ENCODE data around the gene MRPL11. TPM values are rescaled to one million over a fixed set of nuclear protein-coding genes. Genes with fewer than 3 reads are reported as not detected.

MRPL11 gene
- total and polyA plus RNA-seq, 2 of the 13 experiments (the other 11 are each of a cell fraction or from before 2014, with no cell fraction given): 72.9 to 176 TPM

DNA sequence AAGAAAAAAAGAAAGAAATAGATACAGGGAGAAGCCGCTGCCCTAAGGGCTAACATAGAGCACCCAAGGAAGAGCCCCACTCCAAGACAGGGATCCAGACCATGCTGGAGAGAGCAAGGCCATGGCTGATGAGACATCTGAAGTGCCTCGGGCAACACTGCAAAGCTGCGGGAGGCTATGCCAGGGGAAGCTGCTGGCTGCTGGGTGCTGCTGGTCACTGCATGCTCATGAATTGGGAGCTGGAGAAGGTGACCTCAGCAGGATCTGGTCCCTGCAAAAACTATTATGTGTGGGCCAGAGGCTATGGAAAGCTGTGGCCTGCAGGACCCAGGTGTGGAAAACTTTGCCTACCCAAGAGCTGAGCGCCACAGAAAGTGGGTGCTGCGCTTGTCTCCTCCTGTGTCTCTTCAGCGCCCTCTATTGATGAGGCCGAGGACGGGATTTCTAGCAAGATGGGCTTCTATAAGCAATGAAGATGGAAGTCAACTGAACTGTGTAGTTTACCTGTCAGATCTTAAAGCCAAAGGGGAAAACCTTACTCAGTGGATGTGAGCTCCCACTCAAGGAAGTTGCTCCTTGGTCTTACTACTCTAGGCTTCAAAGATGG, 49.8 kb downstream of the MRPL11 start:
- BruUV-seq (replicated peaks): no TSS peak
- Histone ChIP-seq H3K4me3 (replicated peaks in 1 of 3; ENCODE audit: insufficient read depth in 1 of 3, low read depth in 2 of 3, low read length in 3 of 3) (0 out of 6 replicates have a peak overlapping the region, but pooled peaks of 1 of the 3 experiments have one; percentile 26), H3K27me3 (ENCODE audit: control insufficient read depth in 1 of 2, insufficient read depth in 2 of 2, low read length in 2 of 2) (peaks cover 0 to 16% of the 10 kb centered on the region in 2 experiments; a peak in 1 of 5 replicates), H2AFZ (ENCODE audit: low read length) (no peak overlapping the region), H3K4me2 (ENCODE audit: low read depth, low read length) (peak overlapping the region; percentile 63), H3K9ac (ENCODE audit: insufficient read depth, low read depth, low read length) (no peak overlapping the region), H3K36me3 (replicated peaks in 1 of 2; ENCODE audit: control insufficient read depth in 1 of 2, insufficient read depth in 2 of 2, low read length in 2 of 2) (no peaks in the 10 kb centered on the region), H3K27ac (ENCODE audit: extremely low read length, insufficient read depth, low read length) (no peak overlapping the region), H3K79me2 (ENCODE audit: insufficient read depth, low read length) (no peaks in the 10 kb centered on the region), H4K20me1 (ENCODE audit: insufficient read depth, low read length) (no peaks in the 10 kb centered on the region), H3K4me1 (ENCODE audit: insufficient read depth, low read length) (peaks cover 20% of the 10 kb centered on the region), H3K9me3 (ENCODE audit: low read length) (no peaks in the 10 kb centered on the region)
- FAIRE-seq (peak; percentile 81), ATAC-seq (peak; percentile 82), DNase-seq (ENCODE audit: low spot score) (peak; percentile 78)
- in situ Hi-C loops (cut with HindIII; ENCODE audit: extremely low pct_ligation_motif_present, low pct_unique_long_range_greater_than_20kb) (no loop called here), intact Hi-C loops (cut with micrococcal nuclease; ENCODE audit: unreplicated experiment) (loop anchor here (10.0 kb wide), 1 partner anchor 74 kb away; the partner anchor contains the start of gene CD248)
- ChIA-PET POLR2A (interaction anchor here (1.1 kb wide), 1 partner anchor 42 kb away, joined by 3 read pairs; no protein-coding TSS in a partner anchor), CTCF (ENCODE audit: low intra/inter-chr PET ratio, low total read pairs) (interaction anchor here (0.6 to 1.1 kb wide), 3 partner anchors 19 to 77 kb away, joined by 3 to 4 read pairs (median 3); no protein-coding TSS in a partner anchor)
- WGBS (ENCODE audit: low lambda C conversion rate): 20% methylated on average over 8 of the region's 8 CpGs
- TF ChIP-seq GATAD2A (CRISPR knock-in tag; IDR thresholded peaks at IDR 0.05) (0 out of 2 replicates have a peak, but pooled peaks have one; percentile 30), MNT (IDR thresholded peaks at IDR 0.05) (no peak), ARNT2 (CRISPR knock-in tag; IDR thresholded peaks at IDR 0.05; ENCODE audit: low read depth) (0 out of 2 replicates have a peak, but pooled peaks have one; percentile 34), XRCC5 (optimal IDR thresholded peaks at IDR 0.05; ENCODE audit: low read length) (peak; percentile 75), CTCF (CRISPR knock-in tag; IDR thresholded peaks at IDR 0.05) (peak; percentile 89), FOSL2 (CRISPR knock-in tag; IDR thresholded peaks at IDR 0.05) (0 out of 2 replicates have a peak, but pooled peaks have one; percentile 4), ZBTB1 (CRISPR knock-in tag; IDR thresholded peaks at IDR 0.05; ENCODE audit: borderline replicate concordance) (no peak), MIXL1 (CRISPR knock-in tag; IDR thresholded peaks at IDR 0.05) (0 out of 2 replicates have a peak, but pooled peaks have one; percentile 34), KDM2A (CRISPR knock-in tag; IDR thresholded peaks at IDR 0.05; ENCODE audit: borderline replicate concordance, low read depth) (0 out of 2 replicates have a peak, but pooled peaks have one; percentile 31), MTERF4 (CRISPR knock-in tag; IDR thresholded peaks at IDR 0.05) (0 out of 2 replicates have a peak, but pooled peaks have one; percentile 47), RAD21 (CRISPR knock-in tag; IDR thresholded peaks at IDR 0.05) (peak; percentile 36; the same call in 1 of the 2 replicates), FOXA3 (CRISPR knock-in tag; IDR thresholded peaks at IDR 0.05) (0 out of 2 replicates have a peak, but pooled peaks have one; percentile 13), ZNF546 (CRISPR knock-in tag; conservative IDR thresholded peaks at IDR 0.05) (no peak), STAG1 (CRISPR knock-in tag; IDR thresholded peaks at IDR 0.05) (peak; percentile 64), ELF3 (CRISPR knock-in tag; IDR thresholded peaks at IDR 0.05) (no peak), SMC3 (IDR thresholded peaks at IDR 0.05; ENCODE audit: low read length) (peak; percentile 13; the same call in 1 of the 2 replicates), MIER2 (CRISPR knock-in tag; IDR thresholded peaks at IDR 0.05) (peak; percentile 74; the same call in 1 of the 2 replicates)

All from HepG2 (cell line).